ENCODE data around the gene INO80.

INO80 gene

GRCh38 chr15:40929660-40930429 lies 186.2 kb downstream of the INO80 start:
- peak; percentile 66 for DNase-seq (ENCODE audit: low read depth)
